Urinary bladder (tissue), 4 donors: ENCODE results near the gene ADAMTS16. TPM values are rescaled to one million over a fixed set of nuclear protein-coding genes. Genes with fewer than 3 reads are reported as not detected.

Experiments
- DNase-seq: peaks from one replicate; pipeline ENCODE4 v3.0.0-alpha.2; 2015; ENCODE audit errors: extremely low spot score
- H3K27ac ChIP-seq: one replicate; pipeline ENCODE4 v1.5.1; 2013; ENCODE audit warnings: low read depth, mild to moderate bottlenecking, moderate library complexity
- H3K36me3 ChIP-seq: one replicate; pipeline ENCODE4 v1.6.1; 2013; ENCODE audit warnings: mild to moderate bottlenecking, moderate library complexity; ENCODE audit not compliant: insufficient read depth
- H3K4me1 ChIP-seq: one replicate; pipeline ENCODE4 v1.6.1; 2013; ENCODE audit warnings: mild to moderate bottlenecking, moderate library complexity; ENCODE audit not compliant: insufficient read depth
- H3K4me3 ChIP-seq: one replicate; pipeline ENCODE4 v1.5.1; 2013; ENCODE audit warnings: low read depth, low read length
- WGBS: extraction: QIAGEN DNeasy Blood & Tissue Kit; methylation state at CpG from one replicate; pipeline ENCODE4 v1.1.7; 2013; 5-methylcytosine and 5-hydroxymethylcytosine counted together
- polyA plus RNA-seq: library from polyadenylated mRNA; stranded (reverse); fragments of 200-250 nt; gene quantifications from one replicate; pipeline ENCODE4 v1.2.3, GENCODE V29; 2013
- total RNA-seq: library from RNA; depleted of rRNA; stranded (reverse); fragments of >200 nt; gene quantifications from one replicate; pipeline ENCODE4 v1.2.3, GENCODE V29; 2014
- donor health status: healthy with polysubstance abuse.
- donor health status: healthy.

Gene ADAMTS16
- total and polyA plus RNA-seq, 2 donors: 0.16 to 13.5 TPM

DNA sequence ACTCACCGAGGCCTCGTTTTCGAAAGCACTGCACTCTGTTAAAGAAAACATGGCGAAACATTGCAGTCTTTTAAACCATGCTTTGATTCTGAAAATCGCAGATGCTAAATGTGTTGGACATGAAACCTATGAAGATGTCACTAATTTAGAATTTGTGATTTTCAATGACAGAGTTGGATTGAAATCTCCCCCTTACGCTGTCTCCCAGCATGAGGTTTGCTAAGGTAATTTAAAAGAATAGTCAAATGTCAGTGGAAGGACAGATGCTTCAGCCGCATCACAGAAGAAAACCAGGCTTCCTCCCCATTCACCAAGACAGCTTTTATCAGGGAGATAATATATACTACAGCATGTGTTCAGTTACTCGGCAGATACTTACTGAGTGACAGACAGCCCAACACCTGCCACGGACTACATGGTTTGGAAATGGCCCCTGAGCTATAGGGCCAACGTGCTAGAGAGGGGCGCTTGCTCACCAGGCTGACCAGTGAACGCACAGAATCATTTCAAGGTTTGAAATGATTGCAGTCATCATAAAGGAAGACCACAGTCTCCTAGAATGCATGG, 136.9 kb downstream of the ADAMTS16 start:
- no peak for DNase-seq
- Histone ChIP-seq H3K36me3 (no peaks in the 10 kb centered on the region), H3K27ac (no peak overlapping the region), H3K4me1 (no peaks in the 10 kb centered on the region), H3K4me3 (no peak overlapping the region)
- WGBS: 76% methylated on average over 12 of the region's 12 CpGs

DNA sequence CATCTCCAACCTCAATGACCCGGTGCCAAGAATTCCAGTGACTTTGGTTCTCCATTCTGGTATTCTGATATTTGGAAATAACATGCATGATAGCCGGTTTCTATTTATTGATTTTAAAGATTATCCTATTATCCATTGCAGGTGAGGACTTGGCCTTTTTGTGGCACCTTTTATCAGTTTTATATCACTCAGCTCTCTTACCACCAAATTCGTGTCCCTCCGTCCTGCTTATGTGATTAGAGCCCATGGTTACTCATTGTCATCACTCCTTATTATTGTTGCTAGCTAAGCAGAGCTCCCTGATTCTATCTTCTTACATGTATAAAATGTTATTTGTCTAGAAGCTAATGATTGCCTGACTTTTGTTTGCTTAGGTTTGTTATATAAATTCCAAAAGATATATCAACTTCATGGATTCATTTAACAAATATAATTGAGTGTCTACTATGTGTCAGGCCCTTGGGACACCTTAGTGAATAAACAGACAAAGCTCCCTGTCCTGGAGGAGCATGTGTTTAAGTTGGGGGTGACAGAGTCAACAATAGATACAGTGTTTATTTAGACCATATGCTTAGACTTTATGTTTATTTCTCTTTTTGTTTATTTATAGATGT, 138.2 kb downstream of the ADAMTS16 start:
- no peak overlapping the region for H3K27ac ChIP-seq
- WGBS: 86% methylated on average over 4 of the region's 4 CpGs
- DNase-seq: no peak
- H3K4me3 ChIP-seq: no peak overlapping the region
- H3K4me1 ChIP-seq: no peaks in the 10 kb centered on the region
- H3K36me3 ChIP-seq: no peaks in the 10 kb centered on the region

DNA sequence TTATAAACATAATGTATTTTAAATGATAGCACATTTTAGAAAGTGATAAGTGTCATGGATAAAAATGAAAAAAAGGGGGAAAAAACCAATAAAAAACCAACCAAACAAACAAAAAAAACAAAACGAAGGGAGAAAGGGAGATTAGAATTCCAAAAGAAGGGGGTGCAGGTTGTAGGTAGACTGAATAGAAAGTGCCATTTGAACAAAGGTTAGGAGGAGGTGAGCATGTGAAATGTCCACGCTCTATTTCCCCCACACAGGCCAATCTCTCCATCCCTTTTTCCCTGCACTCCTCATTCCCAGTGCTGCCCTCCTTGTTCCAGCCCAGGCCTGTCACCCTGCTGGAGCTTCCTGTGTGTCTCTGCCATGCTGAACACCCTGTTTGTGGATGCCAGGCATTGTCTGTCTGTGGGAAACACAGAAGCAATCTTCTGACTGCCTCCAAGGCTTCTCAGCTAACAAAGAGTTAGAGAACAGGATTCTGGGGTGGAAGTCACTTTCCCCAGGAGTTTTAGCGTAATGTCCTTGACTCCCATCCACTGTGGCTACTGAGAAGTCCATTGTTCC, 138.8 kb downstream of the ADAMTS16 start:
- DNase-seq: no peak
- no peaks in the 10 kb centered on the region for H3K36me3 ChIP-seq
- no peak overlapping the region for H3K4me3 ChIP-seq
- H3K27ac ChIP-seq: no peak overlapping the region
- 80% methylated on average over 3 of the region's 3 CpGs for WGBS
- no peaks in the 10 kb centered on the region for H3K4me1 ChIP-seq

DNA sequence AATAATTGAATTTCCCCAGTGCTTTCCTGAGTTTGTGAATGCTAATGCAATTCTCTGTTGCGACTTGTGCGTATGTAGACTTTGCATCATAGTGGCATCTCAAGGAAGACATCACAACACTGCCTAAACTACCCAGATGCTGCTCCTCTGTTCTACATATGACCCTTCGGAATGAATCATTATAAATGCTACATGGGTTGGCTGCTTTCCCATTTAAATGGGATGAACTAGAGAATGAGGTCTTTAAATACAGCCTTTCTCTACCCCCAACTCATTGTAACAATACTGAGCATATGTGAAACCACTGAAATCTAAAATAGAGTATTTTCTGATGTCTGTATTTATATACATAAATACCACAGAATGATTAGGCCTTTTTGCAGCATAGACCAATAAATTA, 145.8 kb downstream of the ADAMTS16 start:
- Histone ChIP-seq H3K4me3 (no peak overlapping the region), H3K27ac (no peak overlapping the region), H3K4me1 (no peaks in the 10 kb centered on the region), H3K36me3 (no peaks in the 10 kb centered on the region)
- no peak for DNase-seq
- WGBS: 90% methylated on average over 3 of the region's 3 CpGs

DNA sequence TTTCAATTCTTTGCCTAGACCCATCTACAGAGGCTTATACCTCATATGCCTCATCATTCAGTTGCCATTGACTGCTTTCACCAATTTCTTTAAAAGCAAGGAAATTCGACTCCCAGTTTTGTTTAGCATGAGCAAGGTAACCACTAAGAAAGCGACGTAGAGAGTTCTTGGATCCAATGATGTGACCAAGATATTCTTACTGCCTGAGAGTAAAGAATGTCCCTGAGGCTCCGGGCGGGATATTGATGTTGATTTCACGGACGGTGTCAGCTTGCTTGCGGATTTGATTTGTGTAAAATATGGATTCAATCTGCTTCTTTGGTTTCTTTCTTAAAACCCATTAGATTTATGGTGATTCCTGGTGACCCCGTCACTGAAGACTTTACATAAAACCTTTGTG, 147.3 kb downstream of the ADAMTS16 start:
- H3K36me3 ChIP-seq: no peaks in the 10 kb centered on the region
- no peaks in the 10 kb centered on the region for H3K4me1 ChIP-seq
- WGBS: 90% methylated on average over 9 of the region's 9 CpGs
- no peak overlapping the region for H3K4me3 ChIP-seq
- no peak for DNase-seq
- no peak overlapping the region for H3K27ac ChIP-seq

DNA sequence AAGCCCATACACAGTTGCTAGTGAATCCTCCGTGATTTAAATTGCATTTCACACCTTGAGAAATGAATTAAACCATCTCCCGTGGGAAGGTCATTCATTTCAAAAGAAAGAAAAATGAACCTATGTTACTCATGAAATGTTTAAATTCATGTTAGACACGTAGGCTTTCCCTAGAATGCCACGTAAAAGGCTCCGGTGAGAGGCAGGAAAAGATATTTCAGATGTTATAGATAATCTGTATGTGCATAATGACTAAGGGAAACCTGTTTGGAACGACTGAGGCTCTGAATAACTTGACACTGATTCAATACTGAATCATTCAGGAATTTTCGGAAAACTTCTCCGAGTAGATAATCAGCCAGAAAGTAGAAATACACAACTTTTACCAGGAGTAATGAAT, 148.1 kb downstream of the ADAMTS16 start:
- no peak for DNase-seq
- WGBS: 60% methylated on average over 8 of the region's 8 CpGs
- no peak overlapping the region for H3K27ac ChIP-seq
- no peaks in the 10 kb centered on the region for H3K36me3 ChIP-seq
- H3K4me1 ChIP-seq: no peaks in the 10 kb centered on the region
- no peak overlapping the region for H3K4me3 ChIP-seq

DNA sequence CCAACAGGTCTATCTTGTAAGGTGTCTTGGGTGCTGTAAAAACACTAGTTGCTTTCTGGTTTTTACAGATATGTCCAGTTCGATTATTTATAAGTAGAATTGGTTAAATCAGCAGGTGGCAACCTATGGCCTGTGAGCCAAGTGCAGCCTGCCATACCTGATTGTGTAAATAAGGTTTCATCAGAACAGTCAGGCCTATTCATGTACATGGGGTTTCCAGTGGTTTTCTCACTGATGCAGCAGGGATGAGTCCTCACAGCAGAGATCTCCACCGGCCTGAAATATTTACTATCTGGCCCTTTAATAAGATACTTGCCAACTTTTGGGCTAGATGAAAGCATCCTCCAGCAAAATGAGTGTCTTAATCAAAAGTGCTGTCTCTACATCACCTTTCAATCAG, 149.4 kb downstream of the ADAMTS16 start:
- Histone ChIP-seq H3K4me3 (no peak overlapping the region), H3K36me3 (no peaks in the 10 kb centered on the region), H3K27ac (no peak overlapping the region), H3K4me1 (no peaks in the 10 kb centered on the region)
- no peak for DNase-seq
- 72% methylated on average over 2 of the region's 2 CpGs for WGBS

DNA sequence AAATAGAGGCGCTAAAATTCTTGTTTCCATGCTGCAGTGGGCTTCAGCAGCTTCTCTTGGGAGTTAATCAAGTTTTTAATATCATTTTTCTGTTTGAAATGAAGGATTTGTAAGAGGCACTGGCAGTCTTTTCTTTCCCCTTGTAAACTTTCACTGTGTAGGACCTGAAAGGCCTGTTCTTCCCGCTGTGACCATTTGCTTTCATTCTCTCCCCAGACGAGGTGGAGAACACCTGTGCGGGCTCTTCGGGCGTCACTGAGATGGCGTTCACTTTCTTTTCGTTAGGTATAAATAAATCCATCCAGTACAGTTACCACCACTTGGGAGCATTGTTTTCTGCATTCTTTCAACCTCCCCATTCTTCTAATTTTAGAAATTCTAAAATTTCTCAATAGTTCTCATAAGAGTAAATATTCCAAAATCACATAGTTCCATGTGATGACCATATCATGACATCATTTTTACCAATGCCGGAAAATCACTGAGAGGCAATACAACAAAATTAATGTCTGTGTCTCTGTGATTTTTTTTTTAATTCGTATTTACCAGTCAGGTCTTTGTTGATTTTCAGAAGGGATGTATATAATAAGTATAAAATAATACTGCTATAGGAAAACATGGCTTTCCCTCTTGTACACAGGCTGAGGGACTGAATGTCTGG, 150.7 kb downstream of the ADAMTS16 start:
- Histone ChIP-seq H3K27ac (no peak overlapping the region), H3K4me1 (no peaks in the 10 kb centered on the region), H3K4me3 (no peak overlapping the region), H3K36me3 (no peaks in the 10 kb centered on the region)
- no peak for DNase-seq
- 92% methylated on average over 10 of the region's 10 CpGs for WGBS

DNA sequence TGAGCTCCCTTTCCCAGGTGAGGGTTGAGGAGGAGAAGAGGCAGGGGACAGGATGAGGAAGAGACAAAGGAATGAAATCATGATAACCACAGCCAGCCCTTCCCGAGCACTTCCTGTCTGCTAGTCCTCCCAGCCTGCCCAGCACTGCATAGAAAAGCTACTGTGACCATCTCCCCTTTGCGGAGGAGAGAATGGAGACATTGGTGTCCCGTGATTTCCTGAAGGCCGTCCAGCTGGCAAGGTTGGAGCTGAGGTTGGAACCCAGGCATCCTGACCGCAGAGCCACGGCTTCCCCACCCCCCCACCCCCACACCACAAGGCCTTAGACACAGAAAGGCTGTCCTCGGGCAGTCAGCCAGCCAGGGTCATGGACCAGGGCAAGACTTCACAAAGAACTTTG, 151.2 kb downstream of the ADAMTS16 start:
- Histone ChIP-seq H3K27ac (no peak overlapping the region), H3K4me3 (no peak overlapping the region), H3K4me1 (no peaks in the 10 kb centered on the region), H3K36me3 (no peaks in the 10 kb centered on the region)
- 65% methylated on average over 7 of the region's 7 CpGs for WGBS
- DNase-seq: no peak

DNA sequence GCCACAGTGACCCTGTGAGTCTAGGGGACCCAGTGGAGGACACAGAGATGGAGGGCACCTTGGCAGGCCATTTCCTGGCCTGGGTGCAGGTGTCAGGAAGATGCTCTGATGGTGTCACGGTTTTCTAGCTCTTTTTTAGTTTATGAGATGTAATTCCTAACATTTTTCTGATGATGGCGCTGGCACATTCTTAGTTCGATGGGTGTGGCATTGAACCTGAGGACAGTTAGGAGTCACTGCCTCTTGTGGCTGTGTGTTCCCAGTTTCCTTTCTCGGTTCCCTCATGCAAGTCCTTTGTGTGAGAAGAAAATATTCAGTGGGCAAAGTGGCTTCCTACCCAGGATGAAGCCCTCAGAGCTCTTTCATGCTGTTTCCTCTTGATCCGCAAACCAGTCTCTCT, 152.9 kb downstream of the ADAMTS16 start:
- Histone ChIP-seq H3K4me1 (no peaks in the 10 kb centered on the region), H3K4me3 (no peak overlapping the region), H3K36me3 (no peaks in the 10 kb centered on the region), H3K27ac (no peak overlapping the region)
- no peak for DNase-seq
- 69% methylated on average over 5 of the region's 5 CpGs for WGBS

DNA sequence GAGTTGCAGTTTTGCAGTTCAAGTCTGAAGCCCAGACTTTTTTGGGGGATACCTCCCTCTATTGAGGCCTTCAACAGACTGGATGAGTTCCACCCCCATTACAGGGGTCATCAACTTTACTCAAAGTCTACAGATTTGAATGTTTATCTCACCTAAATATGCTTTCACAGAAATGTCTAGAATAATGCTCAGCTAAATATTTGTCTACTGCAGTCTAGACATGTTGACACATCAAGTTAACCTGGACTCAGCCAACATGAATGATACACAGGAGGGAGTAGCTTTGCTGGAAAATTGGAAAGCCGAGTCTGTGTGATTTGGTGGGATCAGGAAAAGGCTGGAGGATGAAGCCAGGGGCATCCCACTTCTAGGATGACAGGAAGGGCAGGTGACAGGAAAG, 154.3 kb downstream of the ADAMTS16 start:
- DNase-seq: no peak
- H3K4me3 ChIP-seq: no peak overlapping the region
- H3K4me1 ChIP-seq: no peaks in the 10 kb centered on the region
- H3K27ac ChIP-seq: no peak overlapping the region
- no peaks in the 10 kb centered on the region for H3K36me3 ChIP-seq
- 92% methylated on average over 1 of the region's 1 CpG for WGBS

DNA sequence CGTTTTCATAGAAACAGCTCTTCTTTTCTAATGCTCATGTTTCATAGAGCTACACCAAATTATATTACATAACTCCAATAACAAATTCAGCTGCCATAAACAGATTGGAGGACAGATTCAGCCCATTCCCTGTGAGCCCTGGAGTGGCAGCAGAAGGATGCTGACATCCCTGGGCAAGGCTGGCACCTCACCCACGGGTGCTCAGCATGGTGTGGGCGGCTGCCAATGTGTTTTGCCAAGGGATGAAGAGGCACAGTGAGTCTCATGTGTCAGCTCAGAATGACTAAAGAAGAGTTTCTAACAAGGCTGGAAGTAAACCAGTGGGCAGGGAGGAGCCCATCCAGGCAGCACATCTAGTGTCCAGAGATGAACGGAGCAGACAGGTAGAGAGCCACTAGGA, 155.2 kb downstream of the ADAMTS16 start:
- H3K4me1 ChIP-seq: no peaks in the 10 kb centered on the region
- 76% methylated on average over 4 of the region's 4 CpGs for WGBS
- no peaks in the 10 kb centered on the region for H3K36me3 ChIP-seq
- no peak overlapping the region for H3K4me3 ChIP-seq
- no peak for DNase-seq
- H3K27ac ChIP-seq: no peak overlapping the region

DNA sequence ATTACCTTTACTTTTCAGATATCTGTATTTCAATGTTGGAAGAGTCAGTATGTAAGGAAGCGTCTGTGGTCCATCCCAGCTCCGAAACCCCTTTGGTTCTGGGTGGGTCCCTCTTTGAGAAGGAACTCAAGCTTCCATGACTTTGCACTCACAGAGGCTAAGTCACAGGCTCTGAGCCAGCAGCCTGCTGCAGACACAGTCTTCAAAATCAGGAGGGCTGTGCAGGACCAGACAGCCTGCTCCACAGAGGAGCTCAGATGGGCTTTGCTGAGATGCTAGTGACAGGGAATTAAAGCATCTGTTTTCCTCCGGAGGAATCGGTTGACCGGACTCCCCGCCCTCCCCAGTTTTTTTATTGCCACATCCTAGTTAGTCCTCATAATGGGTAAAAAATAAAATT, 155.9 kb downstream of the ADAMTS16 start:
- WGBS: 79% methylated on average over 6 of the region's 6 CpGs
- DNase-seq: no peak
- H3K4me3 ChIP-seq: no peak overlapping the region
- H3K4me1 ChIP-seq: no peaks in the 10 kb centered on the region
- H3K36me3 ChIP-seq: no peaks in the 10 kb centered on the region
- H3K27ac ChIP-seq: no peak overlapping the region

DNA sequence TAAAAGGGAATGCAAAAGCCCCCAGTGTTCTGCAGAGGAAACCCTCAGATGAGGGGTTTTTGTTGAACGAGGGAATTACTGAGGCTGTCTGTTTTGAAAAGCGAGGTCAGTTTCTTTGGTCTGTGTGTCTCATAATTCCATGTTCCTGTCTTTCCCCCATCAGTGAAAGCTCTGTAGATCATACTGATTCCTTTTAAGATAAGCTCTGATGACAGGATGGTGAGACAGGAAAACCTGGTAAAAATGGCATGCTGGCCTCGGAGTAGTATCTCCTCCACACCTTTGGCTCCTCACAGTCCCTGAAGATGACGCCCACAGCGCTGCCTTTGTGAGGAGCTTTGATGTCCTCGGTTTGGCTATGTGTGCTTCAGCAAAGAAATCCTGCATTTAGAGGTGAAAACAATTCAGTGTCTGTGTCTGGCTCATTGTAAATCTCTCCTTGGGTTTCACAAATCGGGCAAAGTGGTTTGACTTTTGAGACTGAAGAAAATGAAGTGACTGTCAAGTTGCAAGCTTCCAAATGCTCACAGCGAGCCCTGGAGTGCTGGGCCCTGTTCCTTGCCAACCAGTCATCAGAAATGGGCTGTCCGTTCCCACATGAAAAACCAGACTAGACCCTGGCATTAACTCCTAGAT, 157.4 kb downstream of the ADAMTS16 start:
- H3K4me1 ChIP-seq: no peaks in the 10 kb centered on the region
- H3K27ac ChIP-seq: no peak overlapping the region
- H3K4me3 ChIP-seq: no peak overlapping the region
- no peak for DNase-seq
- H3K36me3 ChIP-seq: no peaks in the 10 kb centered on the region
- WGBS: 56% methylated on average over 9 of the region's 9 CpGs
